Stimulated activated CD4-positive, alpha-beta T cell treated with anti-CD3 and anti-CD28 coated beads, Interleukin-1b, Interleukin-23, amount 100 ng/mL, for 1 hour (primary cell): ENCODE results near the gene PRKCE.

Experiments
- DNase-seq, 2 donors: peaks; one replicate each; pipeline ENCODE4 v3.0.0-alpha.2; 2020; ENCODE audit warnings: low read depth in 2 of 2

The PRKCE gene

GRCh38 chr2:46074501-46074900 is 423.0 kb downstream of the PRKCE start:
- DNase-seq, result no peak

- no peak for DNase-seq
Measured at GRCh38 chr2:46075848-46076247, 424.4 kb downstream of the PRKCE start.

- DNase-seq, result no peak
Measured at GRCh38 chr2:46076251-46076650, 424.8 kb downstream of the PRKCE start.

- DNase-seq, result no peak
Measured at GRCh38 chr2:46076875-46077274, 425.4 kb downstream of the PRKCE start.

- DNase-seq, result no peak
Measured at GRCh38 chr2:46077522-46078107, 426.1 kb downstream of the PRKCE start.

- no peak for DNase-seq
Measured at GRCh38 chr2:46079985-46080560, 428.6 kb downstream of the PRKCE start.

GRCh38 chr2:46082531-46083485 is 431.3 kb downstream of the PRKCE start:
- DNase-seq, result no peak

- DNase-seq, result no peak
Measured at GRCh38 chr2:46086578-46087070, 435.1 kb downstream of the PRKCE start.

GRCh38 chr2:46087492-46087891 is 436.0 kb downstream of the PRKCE start:
- DNase-seq, result no peak

GRCh38 chr2:46091004-46091403 is 439.5 kb downstream of the PRKCE start:
- no peak for DNase-seq

- DNase-seq, result no peak
Measured at GRCh38 chr2:46091961-46092667, 440.6 kb downstream of the PRKCE start.

GRCh38 chr2:46094689-46095088 is 443.2 kb downstream of the PRKCE start:
- no peak for DNase-seq

- no peak for DNase-seq
Measured at GRCh38 chr2:46095830-46096229, 444.4 kb downstream of the PRKCE start.

- DNase-seq, result no peak
Measured at GRCh38 chr2:46096260-46096659, 444.8 kb downstream of the PRKCE start.

GRCh38 chr2:46097714-46098480 is 446.4 kb downstream of the PRKCE start:
- no peak for DNase-seq

GRCh38 chr2:46098621-46099062 is 447.2 kb downstream of the PRKCE start:
- DNase-seq, result no peak

GRCh38 chr2:46101557-46102220 is 450.2 kb downstream of the PRKCE start:
- DNase-seq, result no peak

GRCh38 chr2:46106690-46107089 is 455.2 kb downstream of the PRKCE start:
- no peak for DNase-seq

GRCh38 chr2:46114996-46115395 is 463.5 kb downstream of the PRKCE start:
- no peak for DNase-seq

- DNase-seq, result no peak
Measured at GRCh38 chr2:46116150-46116549, 464.7 kb downstream of the PRKCE start.

GRCh38 chr2:46116553-46116991 is 465.1 kb downstream of the PRKCE start:
- no peak for DNase-seq
